ENCODE data around the gene MDK.

- TF ChIP-seq CTCF (IDR thresholded peaks at IDR 0.05) (no peak), MAX (IDR thresholded peaks at IDR 0.05) (no peak), POLR2AphosphoS2 (conservative IDR thresholded peaks at IDR 0.05; ENCODE audit: low read length) (no peak), RARB (CRISPR knock-in tag; IDR thresholded peaks at IDR 0.05) (no peak), POLR2A (IDR thresholded peaks at IDR 0.05; ENCODE audit: low read length) (no peak)
Observed at GRCh38 chr11:46335271-46335670, 46.2 kb upstream of the MDK start.

All from A549 (cell line).